H1 (cell line): ENCODE data around the gene NR1H2. TPM values are rescaled to one million over a fixed set of nuclear protein-coding genes. Genes with fewer than 3 reads are reported as not detected.
A peak's percentile ranks its signal among the peaks of the same experiment; 100 is the strongest.

Source experiments
- CTCF ChIA-PET: fragments of 300-600 bp; sonication (Branson Sonifier 250); formaldehyde crosslinking; loops from one replicate; lab custom pipeline; 2021; ENCODE audit not compliant: partially characterized antibody; lab: Charles Lee
- POLR2A ChIA-PET: fragments of 300-600 bp; sonication (Branson Sonifier 250); formaldehyde crosslinking; loops from one replicate; lab custom pipeline; 2021; ENCODE audit warnings: inconsistent platforms; ENCODE audit not compliant: partially characterized antibody; lab: Charles Lee
- DNase-seq, 2 experiments: peaks; one replicate each; pipeline versions ENCODE4 v3.0.0 to v3.0.0-alpha.2; 2010 to 2022; ENCODE audit warnings: low spot score in 2 of 2, low read depth in 1 of 2, mixed read lengths in 1 of 2
- FAIRE-seq: peaks from 2 replicates; lab custom pipeline; 2011; peaks lifted over from hg19 to GRCh38; lab: Jason Lieb, UNC
- H2AFZ ChIP-seq: 2 replicates; pipeline ENCODE4 v1.8.1; 2012; ENCODE audit warnings: low read length, inconsistent platforms
- H2AK5ac ChIP-seq: 2 replicates; pipeline ENCODE4 v1.6.1; 2013; ENCODE audit warnings: low read depth, low read length
- H2BK120ac ChIP-seq: replicated peaks from 2 replicates; pipeline ENCODE3; 2013; ENCODE audit warnings: low read depth, low read length, inconsistent platforms
- H2BK12ac ChIP-seq: 2 replicates; pipeline ENCODE4 v1.6.1; 2013; ENCODE audit warnings: low read depth, low read length
- H2BK15ac ChIP-seq: 2 replicates; pipeline ENCODE4 v1.6.1; 2013; ENCODE audit warnings: low read length
- H2BK20ac ChIP-seq: 2 replicates; pipeline ENCODE4 v1.6.1; 2013; ENCODE audit warnings: low read length
- H2BK5ac ChIP-seq: 2 replicates; pipeline ENCODE4 v1.6.1; 2013; ENCODE audit warnings: low read depth, low read length
- H3K14ac ChIP-seq: 2 replicates; pipeline ENCODE4 v1.6.1; 2013; ENCODE audit warnings: inconsistent platforms; ENCODE audit not compliant: insufficient read length
- H3K18ac ChIP-seq: 2 replicates; pipeline ENCODE4 v1.6.1; 2013; ENCODE audit warnings: low read length; ENCODE audit errors: extremely low read depth
- H3K23ac ChIP-seq: 2 replicates; pipeline ENCODE4 v1.6.1; 2013; ENCODE audit warnings: inconsistent platforms; ENCODE audit not compliant: insufficient read length
- H3K23me2 ChIP-seq: 2 replicates; pipeline ENCODE4 v1.6.1; 2013; ENCODE audit warnings: low read depth, low read length
- H3K27ac ChIP-seq: 2 replicates; pipeline ENCODE4 v1.6.1; 2011; ENCODE audit warnings: low read depth, low read length, inconsistent platforms
- H3K27me3 ChIP-seq, 4 experiments: replicated peaks in 1 of 4; 1 replicate in 1 of 4; 2 replicates in 3 of 4; pipeline versions ENCODE4 v1.6.1 to v1.8.1; 2011 to 2013; ENCODE audit warnings: low read length in 3 of 4, mild to moderate bottlenecking in 3 of 4, inconsistent platforms in 2 of 4, mixed read lengths in 2 of 4, moderate library complexity in 1 of 4; ENCODE audit not compliant: control insufficient read depth in 3 of 4, insufficient read depth in 3 of 4; ENCODE audit errors: extremely low read depth in 1 of 4
- H3K36me3 ChIP-seq, 4 experiments: 2 replicates each; pipeline versions ENCODE4 v1.6.1 to v1.8.1; 2011 to 2013; ENCODE audit warnings: mild to moderate bottlenecking in 4 of 4, low read length in 3 of 4, moderate library complexity in 2 of 4, control low read depth in 1 of 4, inconsistent platforms in 1 of 4; ENCODE audit not compliant: insufficient read depth in 4 of 4, control insufficient read depth in 2 of 4
- H3K4ac ChIP-seq: replicated peaks from 2 replicates; pipeline ENCODE3; 2013; ENCODE audit warnings: low read length, low read depth, mixed read lengths, inconsistent platforms; ENCODE audit not compliant: insufficient read length
- H3K4me1 ChIP-seq, 4 experiments: replicated peaks in 1 of 4; 1 replicate in 1 of 4; 2 replicates in 3 of 4; pipeline versions ENCODE4 v1.6.1 to v1.8.1; 2011 to 2013; ENCODE audit warnings: low read length in 3 of 4, inconsistent platforms in 2 of 4, mixed read lengths in 1 of 4; ENCODE audit not compliant: insufficient read depth in 4 of 4, control insufficient read depth in 3 of 4
- H3K4me2 ChIP-seq, 2 experiments: 2 replicates each; pipeline versions ENCODE4 v1.6.1 to v1.8.1; 2011 to 2013; ENCODE audit warnings: low read depth in 2 of 2, low read length in 2 of 2, control low read depth in 1 of 2, inconsistent platforms in 1 of 2, mild to moderate bottlenecking in 1 of 2; ENCODE audit not compliant: insufficient read depth in 1 of 2
- H3K4me3 ChIP-seq, 4 experiments: fragments of 200-600, 300-600 bp in 1 of 4; sonication (generic), shearing (Covaris generic), sonication (Bioruptor Twin) in 1 of 4; 2 replicates each; pipeline versions ENCODE4 v1.5.1 to v1.8.1; 2011 to 2016; ENCODE audit warnings: low read length in 4 of 4, low read depth in 3 of 4, control low read depth in 2 of 4, inconsistent platforms in 2 of 4, mild to moderate bottlenecking in 2 of 4, mixed read lengths in 1 of 4, moderate library complexity in 1 of 4; ENCODE audit not compliant: insufficient read depth in 2 of 4; ENCODE audit errors: extremely low read depth in 1 of 4
- H3K56ac ChIP-seq: replicated peaks from 2 replicates; pipeline ENCODE3; 2013; ENCODE audit warnings: low read depth, mild to moderate bottlenecking, mixed read lengths, low read length, inconsistent platforms; ENCODE audit not compliant: insufficient read length
- H3K79me1 ChIP-seq: 2 replicates; pipeline ENCODE4 v1.6.1; 2013; ENCODE audit warnings: low read depth, low read length, control low read depth
- H3K79me2 ChIP-seq, 2 experiments: 2 replicates each; pipeline versions ENCODE4 v1.6.1 to v1.8.1; 2012 to 2013; ENCODE audit warnings: low read length in 2 of 2, mild to moderate bottlenecking in 2 of 2, inconsistent platforms in 1 of 2; ENCODE audit not compliant: insufficient read depth in 2 of 2, control insufficient read depth in 1 of 2
- H3K9ac ChIP-seq, 4 experiments: replicated peaks in 1 of 4; 1 replicate in 1 of 4; 2 replicates in 3 of 4; pipeline versions ENCODE4 v1.6.1 to v1.8.1; 2011 to 2013; ENCODE audit warnings: low read depth in 3 of 4, low read length in 3 of 4, control low read depth in 2 of 4, mild to moderate bottlenecking in 2 of 4, moderate library complexity in 2 of 4, inconsistent platforms in 1 of 4; ENCODE audit errors: extremely low read depth in 1 of 4
- H3K9me3 ChIP-seq, 2 experiments: 2 replicates each; pipeline versions ENCODE4 v1.6.1 to v1.8.1; 2012 to 2013; ENCODE audit warnings: mild to moderate bottlenecking in 2 of 2, moderate library complexity in 2 of 2, control low read depth in 1 of 2, inconsistent platforms in 1 of 2, low read depth in 1 of 2, low read length in 1 of 2, mixed read lengths in 1 of 2; ENCODE audit not compliant: insufficient read depth in 2 of 2
- H4K20me1 ChIP-seq, 2 experiments: replicated peaks in 1 of 2; 2 replicates each; pipeline versions ENCODE3 to v1.8.1; 2011 to 2013; ENCODE audit warnings: inconsistent platforms in 2 of 2, low read length in 2 of 2, mild to moderate bottlenecking in 1 of 2; ENCODE audit not compliant: insufficient read depth in 2 of 2, control insufficient read depth in 1 of 2
- H4K5ac ChIP-seq: 2 replicates; pipeline ENCODE4 v1.6.1; 2013; ENCODE audit warnings: low read length, low read depth, mixed read lengths, inconsistent platforms; ENCODE audit not compliant: insufficient read length
- H4K8ac ChIP-seq: 2 replicates; pipeline ENCODE4 v1.8.0; 2013; ENCODE audit warnings: mild to moderate bottlenecking, moderate library complexity, low read length, inconsistent platforms; ENCODE audit not compliant: insufficient read depth; ENCODE audit errors: extremely low read depth
- H4K91ac ChIP-seq: replicated peaks from 2 replicates; pipeline ENCODE3; 2013; ENCODE audit warnings: low read length, mixed read lengths, inconsistent platforms; ENCODE audit not compliant: insufficient read length
- BACH1 ChIP-seq: IDR thresholded peaks from 2 replicates; pipeline ENCODE4 v1.6.1; 2012; ENCODE audit warnings: low read length, improper control_type of control experiment
- CBX8 ChIP-seq: fragments of 300-800, 300-1000 bp; sonication (generic); IDR thresholded peaks from 2 replicates; pipeline ENCODE4 v1.7.1; 2016; ENCODE audit warnings: low read depth, low read length, borderline replicate concordance
- EGR1 ChIP-seq: IDR thresholded peaks from 2 replicates; pipeline ENCODE4 v1.6.1; 2011; ENCODE audit warnings: low read depth, low read length, borderline replicate concordance
- FOSL1 ChIP-seq: IDR thresholded peaks from 2 replicates; pipeline ENCODE4 v1.6.1; 2011; ENCODE audit warnings: mild to moderate bottlenecking, low read depth, low read length, moderate library complexity; ENCODE audit not compliant: insufficient read depth
- HDAC6 ChIP-seq: IDR thresholded peaks from one replicate; pipeline ENCODE4 v1.7.1; 2012; ENCODE audit warnings: low read depth, mild to moderate bottlenecking, inconsistent platforms, low read length, moderate library complexity
- JUN ChIP-seq: IDR thresholded peaks from 2 replicates; pipeline ENCODE4 v1.6.1; 2011; ENCODE audit warnings: low read depth, mild to moderate bottlenecking, improper control_type of control experiment, low read length
- KDM1A ChIP-seq: fragments of 200-600, 300-600 bp; sonication (generic); IDR thresholded peaks from 2 replicates; pipeline ENCODE4 v1.7.1; 2016; ENCODE audit warnings: mild to moderate bottlenecking, low read length, borderline replicate concordance
- KDM5A ChIP-seq: fragments of 200-600 bp; IDR thresholded peaks from 2 replicates; pipeline ENCODE4 v1.7.1; 2012; ENCODE audit warnings: mild to moderate bottlenecking, low read length, inconsistent platforms, mixed read lengths
- POLR2AphosphoS5 ChIP-seq: IDR thresholded peaks from 2 replicates; pipeline ENCODE4 v1.6.1; 2011; ENCODE audit warnings: low read depth, low read length
- RAD21 ChIP-seq, 2 experiments: IDR thresholded peaks in 1 of 2; conservative IDR thresholded peaks in 1 of 2; 2 replicates each; pipeline ENCODE4 v1.6.1; 2011; ENCODE audit warnings: low read depth in 2 of 2, low read length in 2 of 2, improper control_type of control experiment in 1 of 2, inconsistent platforms in 1 of 2, mild to moderate bottlenecking in 1 of 2, moderate library complexity in 1 of 2
- RXRA ChIP-seq: IDR thresholded peaks from 2 replicates; pipeline ENCODE4 v1.6.1; 2011; ENCODE audit warnings: low read depth, mild to moderate bottlenecking, low read length, moderate library complexity; ENCODE audit not compliant: insufficient read depth
- SP4 ChIP-seq: IDR thresholded peaks from 2 replicates; pipeline ENCODE4 v1.6.1; 2012; ENCODE audit warnings: low read length, inconsistent platforms
- YY1 ChIP-seq: IDR thresholded peaks from 2 replicates; pipeline ENCODE4 v1.6.1; 2011; ENCODE audit warnings: low read depth, mild to moderate bottlenecking, low read length
- WGBS, 2 experiments: shearing (Covaris generic) in 1 of 2; methylation state at CpG; one replicate each; pipeline versions ENCODE4 v1.1.6 to v1.1.7; 2013 to 2015; ENCODE audit warnings: low lambda C conversion rate in 2 of 2, mixed read lengths in 2 of 2, inconsistent platforms in 1 of 2, low coverage in 1 of 2, missing lambda C conversion rate in 1 of 2; ENCODE audit not compliant: insufficient replicate concordance in 2 of 2, insufficient coverage in 1 of 2, insufficient read length in 1 of 2; ENCODE audit errors: extremely low coverage in 1 of 2, missing lambda C conversion rate in 1 of 2; 5-methylcytosine and 5-hydroxymethylcytosine counted together
- polyA plus RNA-seq, 7 experiments: library from polyadenylated mRNA; depleted of rRNA in 3 of 7; stranded (reverse) in 5 of 7; unstranded in 2 of 7; fragments of >200 nt in 5 of 7; fragments of 200-250 nt in 2 of 7; gene quantifications; 1 replicate in 5 of 7; 2 replicates in 1 of 7; 4 replicates in 1 of 7; pipeline versions ENCODE4 v1.2.1 to v1.2.3, GENCODE V29; 2011 to 2013; ENCODE audit warnings: missing spikeins in 2 of 7, mixed read lengths in 2 of 7
- total RNA-seq: library from RNA; stranded (reverse); fragmentation: NEBNext Ultra II Directional; extraction: Animal tissue kit (Norgen Biotek cat#: 25700); gene quantifications from 2 replicates; pipeline ENCODE4 v1.2.1, GENCODE V29; 2021

NR1H2 gene
- total and polyA plus RNA-seq, 2 of the 8 experiments (the other 6 are each of a cell fraction or from before 2014, with no cell fraction given) = 40.3 to 47.5 TPM

DNA sequence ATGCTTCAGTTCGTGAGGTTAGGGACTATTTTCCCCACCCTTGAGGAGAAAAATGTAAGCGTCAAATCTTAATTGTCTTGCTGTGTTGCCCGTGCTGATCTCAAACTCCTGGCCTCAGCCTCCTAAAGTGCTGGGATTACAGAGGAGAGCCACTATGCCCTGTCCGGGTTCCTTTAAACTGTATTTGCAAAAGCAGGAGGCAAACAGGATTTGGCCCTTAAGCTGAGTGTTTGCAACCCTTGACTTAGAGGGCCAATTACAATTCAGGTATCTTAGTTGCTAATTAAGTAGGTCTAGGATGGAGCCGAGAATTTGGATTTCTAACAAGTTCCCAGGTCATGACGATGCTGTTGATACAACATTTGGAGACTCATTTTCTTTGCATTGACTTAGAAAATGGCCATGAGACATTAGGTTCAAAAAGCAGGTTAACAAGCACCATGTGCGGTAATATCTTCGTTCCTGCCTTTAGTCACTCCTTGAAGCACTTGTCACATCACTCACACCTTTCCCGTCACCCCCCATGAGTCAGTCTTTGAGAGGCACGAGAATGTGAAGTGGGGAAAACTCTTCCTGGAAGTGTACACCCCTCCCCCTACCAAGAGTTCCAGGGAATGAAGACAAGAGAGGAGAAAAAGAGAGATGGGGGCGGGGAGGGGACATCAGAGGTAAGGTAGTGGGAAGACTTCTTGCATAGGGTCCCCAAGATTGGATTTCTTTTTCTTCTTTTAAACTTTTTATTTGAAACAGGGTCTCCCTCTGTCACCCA is 13.4 kb upstream of the NR1H2 start:
- Histone ChIP-seq H3K23ac (no peak overlapping the region), H3K56ac (no peak overlapping the region), H3K9me3 (no peaks in the 10 kb centered on the region), H2BK12ac (no peak overlapping the region), H4K5ac (no peak overlapping the region), H3K4me3 (no peak overlapping the region), H3K4ac (no peak overlapping the region), H3K9ac (no peak overlapping the region), H3K27ac (no peak overlapping the region), H3K4me1 (0 out of 7 replicates have a peak, but pooled peaks cover 0 to 2% (median 0%) of the 10 kb centered on the region in 4 experiments), H3K79me1 (no peaks in the 10 kb centered on the region), H3K79me2 (no peaks in the 10 kb centered on the region), H2BK15ac (no peak overlapping the region), H2AK5ac (no peak overlapping the region), H2AFZ (no peak overlapping the region), H3K4me2 (no peak overlapping the region), H4K8ac (no peak overlapping the region), H2BK5ac (no peak overlapping the region), H3K27me3 (peaks cover 0 to 4% (median 0%) of the 10 kb centered on the region in 4 experiments; a peak in 2 of 7 replicates), H3K14ac (no peak overlapping the region), H3K36me3 (no peaks in the 10 kb centered on the region), H2BK20ac (no peak overlapping the region), H3K23me2 (no peaks in the 10 kb centered on the region), H4K20me1 (no peaks in the 10 kb centered on the region), H4K91ac (no peak overlapping the region), H3K18ac (no peak overlapping the region), H2BK120ac (no peak overlapping the region)
- FAIRE-seq (peak; percentile 24), DNase-seq (no peak)
- WGBS, 2 experiments = 79% methylated on average over 11 of the region's 11 CpGs; no CpG with 5 or more reads in 1 of the 2 experiments
- ChIA-PET POLR2A (interaction anchor here (1.0 to 1.7 kb wide), 3 partner anchors 29 to 366 kb away, joined by 3 to 11 read pairs (median 4); no protein-coding TSS in a partner anchor), CTCF (interaction anchor here (1.0 to 2.8 kb wide), 3 partner anchors 12 to 116 kb away, joined by 3 to 10 read pairs (median 6); no protein-coding TSS in a partner anchor)
- TF ChIP-seq CBX8 (no peak), EGR1 (no peak), KDM5A (no peak), KDM1A (no peak), POLR2AphosphoS5 (no peak), HDAC6 (no peak), JUN (no peak), RXRA (no peak), SP4 (no peak), YY1 (no peak), FOSL1 (no peak), BACH1 (no peak), RAD21 (IDR thresholded peaks at IDR 0.05 in 1 of 2, conservative IDR thresholded peaks at IDR 0.05 in 1 of 2; ENCODE audit: low read depth in 2 of 2, low read length in 2 of 2) (no peak)
